HepG2 (cell line): Measurements from ENCODE around the gene IKZF4. TPM values are rescaled to one million over a fixed set of nuclear protein-coding genes. Genes with fewer than 3 reads are reported as not detected.

Experiments used
- AGO2 ChIP-seq: fragments of 200-400 bp; formaldehyde crosslinking; optimal IDR thresholded peaks from 2 replicates; pipeline ENCODE3; 2017; ENCODE audit warnings: mild to moderate bottlenecking, low read depth, low read length, moderate library complexity
- ARNT ChIP-seq: fragments of 450-650 bp; IDR thresholded peaks from 2 replicates; pipeline ENCODE4 v1.6.1; 2017
- ATF3 ChIP-seq: sonication (generic); formaldehyde crosslinking; IDR thresholded peaks from 2 replicates; pipeline ENCODE4 v1.4.0; 2020; ENCODE audit warnings: missing genetic modification reagents
- ATRX ChIP-seq: sonication (generic); formaldehyde crosslinking; IDR thresholded peaks from 2 replicates; pipeline ENCODE4 v1.4.0; 2020; ENCODE audit warnings: missing genetic modification reagents, borderline replicate concordance
- CBX5 ChIP-seq: sonication (generic); formaldehyde crosslinking; IDR thresholded peaks from 2 replicates; pipeline ENCODE4 v1.4.0; 2020; ENCODE audit warnings: missing genetic modification reagents, borderline replicate concordance
- CEBPB ChIP-seq: IDR thresholded peaks from 2 replicates; pipeline ENCODE4 v1.6.1; 2011; ENCODE audit warnings: low read depth, low read length, improper control_type of control experiment, borderline replicate concordance
- DPF2 ChIP-seq: sonication (generic); formaldehyde crosslinking; IDR thresholded peaks from 2 replicates; pipeline ENCODE4 v1.4.0; 2020; ENCODE audit warnings: mild to moderate bottlenecking, low read depth, missing genetic modification reagents, borderline replicate concordance
- FOXO4 ChIP-seq: sonication (generic); formaldehyde crosslinking; conservative IDR thresholded peaks from 2 replicates; pipeline ENCODE4 v1.8.1; 2023; ENCODE audit warnings: missing genetic modification reagents
- HMGXB4 ChIP-seq, 2 experiments: sonication (generic) in 1 of 2; formaldehyde crosslinking in 1 of 2; IDR thresholded peaks; 2 replicates each; pipeline versions ENCODE4 v1.4.0 to v1.6.1; 2018 to 2020; ENCODE audit warnings: missing genetic modification reagents in 2 of 2, borderline replicate concordance in 1 of 2, low read depth in 1 of 2, mild to moderate bottlenecking in 1 of 2, missing biosample characterization in 1 of 2
- HOXA5 ChIP-seq: sonication (generic); formaldehyde crosslinking; IDR thresholded peaks from 2 replicates; pipeline ENCODE4 v1.4.0; 2020; ENCODE audit warnings: missing genetic modification reagents
- JUND ChIP-seq: sonication (generic); formaldehyde crosslinking; IDR thresholded peaks from 2 replicates; pipeline ENCODE4 v1.8.0; 2022; ENCODE audit warnings: mild to moderate bottlenecking, missing genetic modification reagents
- KLF16 ChIP-seq, 2 experiments: sonication (generic) in 1 of 2; formaldehyde crosslinking in 1 of 2; IDR thresholded peaks; 2 replicates each; pipeline versions ENCODE4 v1.6.1 to v1.8.0; 2016 to 2023; ENCODE audit warnings: missing genetic modification reagents in 2 of 2, missing compliant biosample characterization in 1 of 2
- MXI1 ChIP-seq: IDR thresholded peaks from 3 replicates; pipeline ENCODE4 v1.6.1; 2012; ENCODE audit warnings: low read depth, low read length, inconsistent platforms, borderline replicate concordance
- NKX3-1 ChIP-seq: sonication (generic); formaldehyde crosslinking; IDR thresholded peaks from 2 replicates; pipeline ENCODE4 v1.5.0; 2020; ENCODE audit warnings: missing genetic modification reagents
- PLRG1 ChIP-seq: fragments of 450-650 bp; conservative IDR thresholded peaks from 2 replicates; pipeline ENCODE4 v1.6.1; 2016
- PLSCR1 ChIP-seq: sonication (generic); formaldehyde crosslinking; IDR thresholded peaks from 2 replicates; pipeline ENCODE4 v1.5.0; 2020; ENCODE audit warnings: missing genetic modification reagents, mild to moderate bottlenecking, borderline replicate concordance
- SIX4 ChIP-seq: sonication (generic); formaldehyde crosslinking; IDR thresholded peaks from 2 replicates; pipeline ENCODE4 v1.4.0; 2020; ENCODE audit warnings: missing genetic modification reagents
- SP4 ChIP-seq: sonication (generic); formaldehyde crosslinking; IDR thresholded peaks from 2 replicates; pipeline ENCODE4 v1.8.1; 2023; ENCODE audit warnings: mild to moderate bottlenecking, missing genetic modification reagents
- SRY ChIP-seq: sonication (generic); formaldehyde crosslinking; IDR thresholded peaks from 2 replicates; pipeline ENCODE4 v1.8.0; 2022; ENCODE audit warnings: mild to moderate bottlenecking, missing genetic modification reagents
- ZFP36L1 ChIP-seq: sonication (generic); formaldehyde crosslinking; IDR thresholded peaks from 2 replicates; pipeline ENCODE4 v1.8.0; 2022; ENCODE audit warnings: mild to moderate bottlenecking, missing genetic modification reagents, moderate library complexity
- ZFP62 ChIP-seq: sonication (generic); formaldehyde crosslinking; IDR thresholded peaks from 2 replicates; pipeline ENCODE4 v1.4.0; 2020; ENCODE audit warnings: missing genetic modification reagents
- ZNF207 ChIP-seq: fragments of 450-650 bp; IDR thresholded peaks from 2 replicates; pipeline ENCODE4 v1.6.1; 2016; ENCODE audit warnings: antibody characterized with exemption, borderline replicate concordance
- ZNF441 ChIP-seq: sonication (generic); formaldehyde crosslinking; IDR thresholded peaks from 2 replicates; pipeline ENCODE4 v1.7.0; 2021; ENCODE audit warnings: missing genetic modification reagents, borderline replicate concordance
- ZNF451 ChIP-seq: sonication (generic); formaldehyde crosslinking; IDR thresholded peaks from 2 replicates; pipeline ENCODE4 v1.5.0; 2020; ENCODE audit warnings: mild to moderate bottlenecking, missing genetic modification reagents
- ZNF615 ChIP-seq: sonication (generic); formaldehyde crosslinking; IDR thresholded peaks from 2 replicates; pipeline ENCODE4 v1.5.0; 2020; ENCODE audit warnings: mild to moderate bottlenecking, missing genetic modification reagents, borderline replicate concordance
- ZNF619 ChIP-seq: sonication (generic); formaldehyde crosslinking; IDR thresholded peaks from 2 replicates; pipeline ENCODE4 v1.4.0; 2020; ENCODE audit warnings: mild to moderate bottlenecking, missing genetic modification reagents
- polyA plus RNA-seq, 8 experiments: library from polyadenylated mRNA; depleted of rRNA in 3 of 8; stranded (reverse) in 7 of 8; unstranded in 1 of 8; fragments of >200 nt; fragmentation: Illumina TruSeq in 4 of 8; extraction: Trizol in 4 of 8; gene quantifications; 2 replicates each; pipeline versions ENCODE4 v1.2.1 to v1.2.3, GENCODE V29; 2011 to 2016; ENCODE audit warnings: low read depth in 4 of 8, missing spikeins in 1 of 8, mixed read lengths in 1 of 8; ENCODE audit not compliant: insufficient read depth in 1 of 8
- total RNA-seq, 5 experiments: library from RNA; depleted of rRNA; stranded (reverse); fragments of >200 nt; fragmentation: Illumina TruSeq; extraction: Trizol; gene quantifications; 2 replicates each; pipeline ENCODE4 v1.2.3, GENCODE V29; 2016; ENCODE audit warnings: low read depth in 1 of 5

IKZF4 gene
- total and polyA plus RNA-seq, 2 of the 13 experiments (the other 11 are each of a cell fraction or from before 2014, with no cell fraction given) = 0.58 to 2.2 TPM

GRCh38 chr12:56081393-56082347 lies 60.8 kb downstream of the IKZF4 start (continued):
- peak; percentile 86 to 95; a peak in 3 of 4 replicates for TF ChIP-seq HMGXB4 (CRISPR knock-in tag; IDR thresholded peaks at IDR 0.05; ENCODE audit: borderline replicate concordance in 1 of 2, low read depth in 1 of 2)
- TF ChIP-seq PLSCR1 (CRISPR knock-in tag) = no peak
- TF ChIP-seq ZNF207 = no peak
- peak; percentile 86; the same call in 1 of the 2 replicates for TF ChIP-seq NKX3-1
- peak; percentile 35; the same call in 1 of the 2 replicates for TF ChIP-seq ZNF451
- peak; percentile 98; the same call in 1 of the 2 replicates for TF ChIP-seq CBX5
- TF ChIP-seq AGO2 = peak; percentile 51
- no peak for TF ChIP-seq ARNT
- no peak; the same call in none of the 2 replicates for TF ChIP-seq ZNF619 (CRISPR knock-in tag)
- TF ChIP-seq PLRG1 = no peak
- TF ChIP-seq CEBPB = peak; percentile 96
- TF ChIP-seq SRY (CRISPR knock-in tag) = no peak
- peak; percentile 97 for TF ChIP-seq DPF2 (CRISPR knock-in tag)
- peak; percentile 67; the same call in 1 of the 2 replicates for TF ChIP-seq ZFP36L1 (CRISPR knock-in tag)
- no peak for TF ChIP-seq ATRX (CRISPR knock-in tag)
- no peak for TF ChIP-seq FOXO4 (CRISPR knock-in tag)
- peak; percentile 56; the same call in 1 of the 2 replicates for TF ChIP-seq ATF3 (CRISPR knock-in tag)
- TF ChIP-seq SIX4 = peak; percentile 83
- TF ChIP-seq ZNF615 = no peak
- TF ChIP-seq KLF16 (CRISPR knock-in tag; IDR thresholded peaks at IDR 0.05) = peak in 1 of 2 experiments; percentile 90; a peak in 2 of 4 replicates
- peak; percentile 68; the same call in 1 of the 2 replicates for TF ChIP-seq HOXA5 (CRISPR knock-in tag)
- no peak for TF ChIP-seq ZFP62
- peak; percentile 85 for TF ChIP-seq ZNF441 (CRISPR knock-in tag)
- TF ChIP-seq SP4 (CRISPR knock-in tag) = peak; percentile 64
- peak; percentile 83 for TF ChIP-seq JUND (CRISPR knock-in tag)
- TF ChIP-seq MXI1 = peak; percentile 84; the same call in 1 of the 3 replicates
